ENCODE data around the gene BUB1B.

Gene BUB1B

GRCh38 chr15:40263024-40263754, 102.3 kb downstream of the BUB1B start:
- TF ChIP-seq EZH2 (IDR thresholded peaks at IDR 0.05; ENCODE audit: borderline replicate concordance, low read depth, low read length, severe bottlenecking): no peak
- TF ChIP-seq CTCF (IDR thresholded peaks at IDR 0.05; ENCODE audit: borderline replicate concordance, extremely low read depth, low read length, poor library complexity, severe bottlenecking): no peak
- Histone ChIP-seq H3K4me2 (ENCODE audit: insufficient read depth, low read length) (no peak overlapping the region), H2AFZ (ENCODE audit: low read depth, low read length) (no peak overlapping the region), H3K9me3 (ENCODE audit: insufficient read depth, low read length, severe bottlenecking) (no peaks in the 10 kb centered on the region), H3K36me3 (ENCODE audit: insufficient read depth, low read length) (no peaks in the 10 kb centered on the region), H3K4me1 (ENCODE audit: insufficient read depth, low read length) (no peaks in the 10 kb centered on the region), H3K4me3 (ENCODE audit: low read depth in 1 of 2, low read length in 2 of 2) (no peak overlapping the region), H3K9ac (ENCODE audit: low read depth, low read length) (no peak overlapping the region), H3K27me3 (ENCODE audit: insufficient read depth, low read length, poor library complexity) (no peaks in the 10 kb centered on the region), H4K20me1 (ENCODE audit: insufficient read depth, low read length) (no peaks in the 10 kb centered on the region; the same call in 1 of the 2 replicates), H3K27ac (ENCODE audit: low read length) (no peak overlapping the region), H3K79me2 (ENCODE audit: insufficient read depth, low read length) (no peaks in the 10 kb centered on the region)
- ATAC-seq (ENCODE audit: insufficient read depth, low read depth) (no peak), DNase-seq (no peak)

- no peaks in the 10 kb centered on the region; the same call in 1 of the 2 replicates for H4K20me1 ChIP-seq (ENCODE audit: insufficient read depth, low read length)
- no peaks in the 10 kb centered on the region for H3K9me3 ChIP-seq (ENCODE audit: insufficient read depth, low read length, severe bottlenecking)
- H3K27ac ChIP-seq (ENCODE audit: low read length): no peak overlapping the region
- no peak for ATAC-seq (ENCODE audit: insufficient read depth, low read depth)
- H3K4me3 ChIP-seq (ENCODE audit: low read depth in 1 of 2, low read length in 2 of 2): no peak overlapping the region
- H3K27me3 ChIP-seq (ENCODE audit: insufficient read depth, low read length, poor library complexity): no peaks in the 10 kb centered on the region
- H3K4me2 ChIP-seq (ENCODE audit: insufficient read depth, low read length): no peak overlapping the region
- H3K4me1 ChIP-seq (ENCODE audit: insufficient read depth, low read length): no peaks in the 10 kb centered on the region
- TF ChIP-seq EZH2 (IDR thresholded peaks at IDR 0.05; ENCODE audit: borderline replicate concordance, low read depth, low read length, severe bottlenecking) (no peak), CTCF (IDR thresholded peaks at IDR 0.05; ENCODE audit: borderline replicate concordance, extremely low read depth, low read length, poor library complexity, severe bottlenecking) (no peak)
- no peaks in the 10 kb centered on the region for H3K79me2 ChIP-seq (ENCODE audit: insufficient read depth, low read length)
- no peaks in the 10 kb centered on the region for H3K36me3 ChIP-seq (ENCODE audit: insufficient read depth, low read length)
- H2AFZ ChIP-seq (ENCODE audit: low read depth, low read length): no peak overlapping the region
- DNase-seq: no peak
- H3K9ac ChIP-seq (ENCODE audit: low read depth, low read length): no peak overlapping the region
Measured at GRCh38 chr15:40264321-40265153, 103.7 kb downstream of the BUB1B start.

DNA sequence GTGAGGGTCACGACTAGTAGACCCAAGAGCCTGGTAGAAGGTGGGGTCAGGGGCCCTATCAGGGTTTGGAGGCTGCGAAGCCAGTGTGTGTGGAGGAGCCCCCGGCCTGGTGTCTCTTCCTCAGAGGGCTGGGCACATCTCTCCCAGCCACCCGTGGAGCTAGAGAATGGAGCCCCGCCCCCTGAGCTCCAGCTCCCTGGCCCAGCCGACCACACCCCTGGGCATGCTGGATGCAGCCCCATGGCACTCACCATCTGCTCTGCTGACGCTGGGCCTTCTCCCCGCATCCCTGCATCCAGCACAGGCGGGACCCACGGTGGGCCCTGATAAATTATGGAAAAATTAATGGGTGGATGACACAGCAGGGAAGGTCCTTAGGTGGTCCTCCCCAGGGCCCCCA, 104.5 kb downstream of the BUB1B start:
- no peak overlapping the region for H2AFZ ChIP-seq (ENCODE audit: low read depth, low read length)
- no peak overlapping the region for H3K9ac ChIP-seq (ENCODE audit: low read depth, low read length)
- no peak for DNase-seq
- no peaks in the 10 kb centered on the region; the same call in 1 of the 2 replicates for H4K20me1 ChIP-seq (ENCODE audit: insufficient read depth, low read length)
- H3K4me1 ChIP-seq (ENCODE audit: insufficient read depth, low read length): no peaks in the 10 kb centered on the region
- no peak overlapping the region for H3K4me3 ChIP-seq (ENCODE audit: low read depth in 1 of 2, low read length in 2 of 2)
- ATAC-seq (ENCODE audit: insufficient read depth, low read depth): no peak
- H3K9me3 ChIP-seq (ENCODE audit: insufficient read depth, low read length, severe bottlenecking): no peaks in the 10 kb centered on the region
- H3K79me2 ChIP-seq (ENCODE audit: insufficient read depth, low read length): no peaks in the 10 kb centered on the region
- TF ChIP-seq EZH2 (IDR thresholded peaks at IDR 0.05; ENCODE audit: borderline replicate concordance, low read depth, low read length, severe bottlenecking): no peak
- no peak for TF ChIP-seq CTCF (IDR thresholded peaks at IDR 0.05; ENCODE audit: borderline replicate concordance, extremely low read depth, low read length, poor library complexity, severe bottlenecking)
- H3K27ac ChIP-seq (ENCODE audit: low read length): no peak overlapping the region
- H3K27me3 ChIP-seq (ENCODE audit: insufficient read depth, low read length, poor library complexity): no peaks in the 10 kb centered on the region
- H3K4me2 ChIP-seq (ENCODE audit: insufficient read depth, low read length): no peak overlapping the region
- no peaks in the 10 kb centered on the region for H3K36me3 ChIP-seq (ENCODE audit: insufficient read depth, low read length)
